Measurements from ENCODE around the gene KDM6B. TPM values are rescaled to one million over a fixed set of nuclear protein-coding genes. Genes with fewer than 3 reads are reported as not detected.

Gene KDM6B
- total and polyA plus RNA-seq, 8 donors = 4.6 to 27.2 (median 10.9) TPM

GRCh38 chr17:7790150-7790549, 43.9 kb upstream of the KDM6B start:
- Histone ChIP-seq H3K27me3 (peaks cover 0 to 8% (median 6%) of the 10 kb centered on the region in 3 donors), H3K4me3 (no peak overlapping the region), H3K36me3 (no peaks in the 10 kb centered on the region), H3K4me1 (no peaks in the 10 kb centered on the region), H3K27ac (no peak overlapping the region), H3K9me3 (no peaks in the 10 kb centered on the region)
- intact Hi-C loops (cut with DNase I; ENCODE audit: low total_unique reads) = no loop called here
- WGBS, 5 donors = 86 to 93% (median 90%) methylated on average over 5 of the region's 5 CpGs
- no peak for TF ChIP-seq CTCF (IDR thresholded peaks at IDR 0.05)
- no peak for DNase-seq

- DNase-seq = no peak
- Histone ChIP-seq H3K9me3 (no peaks in the 10 kb centered on the region), H3K27me3 (peaks cover 0 to 6% (median 0%) of the 10 kb centered on the region in 3 donors), H3K36me3 (no peaks in the 10 kb centered on the region), H3K4me3 (no peak overlapping the region), H3K27ac (no peak overlapping the region), H3K4me1 (no peaks in the 10 kb centered on the region)
- intact Hi-C loops (cut with DNase I; ENCODE audit: low total_unique reads) = no loop called here
- 90 to 94% (median 93%) methylated on average over 16 to 17 of the region's 17 CpGs for WGBS, 5 donors
- TF ChIP-seq POLR2AphosphoS5 (IDR thresholded peaks at IDR 0.05) (no peak), EP300 (IDR thresholded peaks at IDR 0.05) (no peak), CTCF (IDR thresholded peaks at IDR 0.05) (no peak), POLR2A (IDR thresholded peaks at IDR 0.05) (no peak)
These were observed 41.4 kb upstream of the KDM6B start for GRCh38 chr17:7792611-7793010.

- peaks cover 0 to 6% (median 0%) of the 10 kb centered on the region in 3 donors for H3K27me3 ChIP-seq
- no peak overlapping the region for H3K4me3 ChIP-seq
- DNase-seq = no peak
- WGBS, 5 donors = 57 to 66% (median 64%) methylated on average over 19 of the region's 19 CpGs
- H3K9me3 ChIP-seq = no peaks in the 10 kb centered on the region
- H3K4me1 ChIP-seq = no peaks in the 10 kb centered on the region
- intact Hi-C loops (cut with DNase I; ENCODE audit: low total_unique reads) = no loop called here
- H3K36me3 ChIP-seq = no peaks in the 10 kb centered on the region
- TF ChIP-seq POLR2A (IDR thresholded peaks at IDR 0.05) (no peak), CTCF (IDR thresholded peaks at IDR 0.05) (no peak), EP300 (IDR thresholded peaks at IDR 0.05) (no peak), POLR2AphosphoS5 (IDR thresholded peaks at IDR 0.05) (no peak)
- no peak overlapping the region for H3K27ac ChIP-seq
These were observed 39.8 kb upstream of the KDM6B start for GRCh38 chr17:7794075-7794663.

GRCh38 chr17:7797976-7798375, 36.0 kb upstream of the KDM6B start:
- Histone ChIP-seq H3K4me1 (no peaks in the 10 kb centered on the region), H3K4me3 (no peak overlapping the region), H3K27me3 (peaks cover 0 to 6% (median 0%) of the 10 kb centered on the region in 3 donors), H3K27ac (no peak overlapping the region), H3K36me3 (no peaks in the 10 kb centered on the region), H3K9me3 (no peaks in the 10 kb centered on the region)
- WGBS, 5 donors = 86 to 96% (median 88%) methylated on average over 5 to 13 of the region's 13 CpGs
- DNase-seq = no peak
- intact Hi-C loops (cut with DNase I; ENCODE audit: low total_unique reads) = no loop called here
- TF ChIP-seq EP300 (IDR thresholded peaks at IDR 0.05) (no peak), CTCF (IDR thresholded peaks at IDR 0.05) (no peak), POLR2A (IDR thresholded peaks at IDR 0.05) (no peak), POLR2AphosphoS5 (IDR thresholded peaks at IDR 0.05) (no peak)

All from stomach (tissue), 9 donors.